Heart left ventricle (tissue), 13 donors: ENCODE measurements around the gene FN3K.

Source experiments
- POLR2A ChIP-seq, 2 donors: fragments of 450-650 bp; IDR thresholded peaks; one replicate each; pipeline ENCODE4 v1.6.1; 2017; ENCODE audit warnings: antibody characterized with exemption in 2 of 2, mild to moderate bottlenecking in 2 of 2, moderate library complexity in 2 of 2
- TF ChIP-seq, protein P1 (sequence below), 12 donors: fragments of 200-600 bp; sonication (generic) in 4 of 12; IDR thresholded peaks; one replicate each; pipeline versions ENCODE4 v1.5.0 to v1.8.0; 2018 to 2022; ENCODE audit warnings: antibody characterized with exemption in 12 of 12, mild to moderate bottlenecking in 5 of 12
- donor health status: ischemic (EF 13 %, LVEDD 7.1; RV severe dilation, severe dysfunction).
- donor health status: DM: no; HTN: yes; CAD: no.
- donor health status: DM: no; HTN: no; CAD: no.
- donor health status: ischemic (EF 25% LVEDD 6.9; RV normal size, moderate dysfunction).
- donor health status: ischemic (EF 25% LVEDD 5.7; RV mildly dilated, moderate dysfunction).
- donor health status: ischemic (EF 35%, LVEDD 5.7; RV mildly dilated, moderate dysfunction).
- donor health status: nonischemic (EF 11% LVEDD 7.7; RV severe dilation, severe dysfunction).
- donor health status: DM: yes; HTN: yes; CAD: no.
- donor health status: PGD.
- donor health status: ischemic (EF 29% LVEDD 5.4; RV normal size, mild dysfunction).
- donor health status: nonischemic (EF 23%, LVEDD 6.1; RV moderate dilation, normal function).

DNA sequence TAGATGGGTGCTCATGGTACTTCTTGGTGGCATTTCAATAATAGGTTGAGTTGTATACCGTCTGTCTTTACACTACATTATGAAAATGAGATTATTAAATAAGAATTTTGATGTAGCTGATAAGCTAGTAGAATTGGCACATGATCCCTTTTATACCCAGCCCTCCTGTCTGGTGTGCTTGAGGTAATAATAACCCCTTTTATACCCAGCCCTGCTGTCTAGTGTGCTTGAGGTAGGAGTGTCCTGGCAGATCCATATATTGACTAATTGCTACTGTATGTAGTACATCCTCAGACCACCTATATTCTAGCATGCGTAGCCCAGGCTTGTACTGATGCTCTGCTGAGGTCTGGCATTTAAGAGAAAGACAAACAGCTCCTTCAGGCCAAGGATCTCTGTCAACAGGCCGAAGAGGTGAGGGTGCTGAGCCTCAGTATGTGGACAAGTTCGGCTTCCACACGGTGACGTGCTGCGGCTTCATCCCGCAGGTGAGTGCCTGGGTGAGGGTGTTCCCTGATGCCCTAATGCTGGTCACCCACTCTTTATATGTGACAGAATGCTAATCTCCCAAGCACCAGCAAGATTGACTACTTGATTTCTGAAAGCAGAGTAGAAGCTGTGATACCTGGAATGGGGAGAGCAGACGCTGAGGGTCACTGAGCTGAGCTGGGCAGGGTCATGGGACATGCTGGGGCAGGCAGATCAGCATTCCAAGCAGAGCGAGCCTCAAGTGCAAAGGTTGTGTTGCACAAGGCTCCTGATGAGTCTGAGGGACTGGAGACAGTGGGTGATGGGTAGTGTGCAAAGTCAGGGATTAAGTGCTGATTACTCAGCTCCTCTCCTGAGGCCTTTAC lies 5.7 kb downstream of the FN3K start:
- TF ChIP-seq, protein P1, sequence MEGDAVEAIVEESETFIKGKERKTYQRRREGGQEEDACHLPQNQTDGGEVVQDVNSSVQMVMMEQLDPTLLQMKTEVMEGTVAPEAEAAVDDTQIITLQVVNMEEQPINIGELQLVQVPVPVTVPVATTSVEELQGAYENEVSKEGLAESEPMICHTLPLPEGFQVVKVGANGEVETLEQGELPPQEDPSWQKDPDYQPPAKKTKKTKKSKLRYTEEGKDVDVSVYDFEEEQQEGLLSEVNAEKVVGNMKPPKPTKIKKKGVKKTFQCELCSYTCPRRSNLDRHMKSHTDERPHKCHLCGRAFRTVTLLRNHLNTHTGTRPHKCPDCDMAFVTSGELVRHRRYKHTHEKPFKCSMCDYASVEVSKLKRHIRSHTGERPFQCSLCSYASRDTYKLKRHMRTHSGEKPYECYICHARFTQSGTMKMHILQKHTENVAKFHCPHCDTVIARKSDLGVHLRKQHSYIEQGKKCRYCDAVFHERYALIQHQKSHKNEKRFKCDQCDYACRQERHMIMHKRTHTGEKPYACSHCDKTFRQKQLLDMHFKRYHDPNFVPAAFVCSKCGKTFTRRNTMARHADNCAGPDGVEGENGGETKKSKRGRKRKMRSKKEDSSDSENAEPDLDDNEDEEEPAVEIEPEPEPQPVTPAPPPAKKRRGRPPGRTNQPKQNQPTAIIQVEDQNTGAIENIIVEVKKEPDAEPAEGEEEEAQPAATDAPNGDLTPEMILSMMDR (IDR thresholded peaks at IDR 0.05): no peak
- no peak for TF ChIP-seq POLR2A (IDR thresholded peaks at IDR 0.05)
